Nucleus accumbens (tissue), 56 donors: ENCODE results near the gene RAD23A.
"Not testable (repeated sequence)": the region's sequence is repeated elsewhere in the genome, so short reads cannot be mapped to it uniquely, and the experiment has no call there.

Experiments used
- DNase-seq, 56 donors: peaks; one replicate each; lab custom pipeline; 2025; lab: John Stamatoyannopoulos, UW

Gene RAD23A

GRCh38 chr19:12945479-12946091 lies at the start of gene RAD23A:
RAD23A (plus strand) TSS chr19:12945862; CDS start chr19:12945949, 87 bp downstream.
- peak; percentile 45 to 94 (median 83) for DNase-seq

GRCh38 chr19:12896460-12896859 lies 49.2 kb upstream of the RAD23A start:
- DNase-seq, result no peak

GRCh38 chr19:12899891-12900518 lies 45.7 kb upstream of the RAD23A start:
- DNase-seq, result no peak

GRCh38 chr19:12907166-12907565 lies 38.5 kb upstream of the RAD23A start:
- no peak for DNase-seq

- no peak for DNase-seq
Measured at GRCh38 chr19:12912571-12912970, 33.1 kb upstream of the RAD23A start.

GRCh38 chr19:12913011-12913561 lies 32.6 kb upstream of the RAD23A start:
- peak in 54 of 56 donors; percentile 28 to 91 (median 66) for DNase-seq

- DNase-seq, result peak in 13 of 56 donors; percentile 1 to 25 (median 11)
Measured at GRCh38 chr19:12913851-12914690, 31.6 kb upstream of the RAD23A start.

- DNase-seq, result not testable (repeated sequence)
Measured at GRCh38 chr19:12915860-12916259, 29.8 kb upstream of the RAD23A start.

- DNase-seq, result no peak
Measured at GRCh38 chr19:12918253-12918652, 27.4 kb upstream of the RAD23A start.

GRCh38 chr19:12921047-12921446 lies 24.6 kb upstream of the RAD23A start:
- no peak for DNase-seq

- DNase-seq, result no peak
Measured at GRCh38 chr19:12922959-12923358, 22.7 kb upstream of the RAD23A start.

GRCh38 chr19:12924621-12925310 lies 20.9 kb upstream of the RAD23A start:
- DNase-seq, result no peak

- no peak for DNase-seq
Measured at GRCh38 chr19:12930002-12930645, 15.5 kb upstream of the RAD23A start.

- no peak for DNase-seq
Measured at GRCh38 chr19:12932392-12933286, 13.0 kb upstream of the RAD23A start.

GRCh38 chr19:12933287-12934072 lies 12.2 kb upstream of the RAD23A start, which contains the start of gene FARSA:
FARSA (minus strand) TSS chr19:12933711; CDS start chr19:12933696, 15 bp downstream.
- DNase-seq, result peak; percentile 51 to 97 (median 92)

- no peak for DNase-seq
Measured at GRCh38 chr19:12935071-12935470, 10.6 kb upstream of the RAD23A start.

GRCh38 chr19:12936582-12936981 lies 9.1 kb upstream of the RAD23A start:
- DNase-seq, result no peak
